HG03460 (cell line): Measurements from ENCODE around the gene PIP.
"Not testable (repeated sequence)": the region's sequence is repeated elsewhere in the genome, so short reads cannot be mapped to it uniquely, and the experiment has no call there.

Experiments
- ATAC-seq: cut with Tn5 transposase; IDR thresholded peaks from one replicate; pipeline ENCODE4 v1.9.1; 2021; ENCODE audit not compliant: unreplicated experiment

PIP gene, protein sequence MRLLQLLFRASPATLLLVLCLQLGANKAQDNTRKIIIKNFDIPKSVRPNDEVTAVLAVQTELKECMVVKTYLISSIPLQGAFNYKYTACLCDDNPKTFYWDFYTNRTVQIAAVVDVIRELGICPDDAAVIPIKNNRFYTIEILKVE

DNA sequence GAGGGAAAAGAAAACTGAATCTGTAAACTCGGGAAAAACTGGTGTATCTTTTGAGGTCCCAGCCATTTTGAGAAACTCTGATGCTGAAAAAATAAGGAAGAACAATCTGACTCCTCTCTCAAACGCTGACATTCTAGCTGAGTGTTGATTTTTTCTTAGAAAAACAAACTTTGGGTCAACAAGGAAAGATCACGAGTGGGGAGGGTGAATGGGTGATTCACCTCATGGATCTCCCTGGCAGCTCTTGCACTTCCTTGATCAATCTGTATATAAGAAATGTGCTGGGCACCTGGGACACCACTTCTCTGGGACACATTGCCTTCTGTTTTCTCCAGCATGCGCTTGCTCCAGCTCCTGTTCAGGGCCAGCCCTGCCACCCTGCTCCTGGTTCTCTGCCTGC, at the start of gene PIP:
Gene PIP (plus strand): TSS at position 297 of the 400 bp plus-strand sequence. CDS start 40 bp downstream, at position 337.
- no peak for ATAC-seq

DNA sequence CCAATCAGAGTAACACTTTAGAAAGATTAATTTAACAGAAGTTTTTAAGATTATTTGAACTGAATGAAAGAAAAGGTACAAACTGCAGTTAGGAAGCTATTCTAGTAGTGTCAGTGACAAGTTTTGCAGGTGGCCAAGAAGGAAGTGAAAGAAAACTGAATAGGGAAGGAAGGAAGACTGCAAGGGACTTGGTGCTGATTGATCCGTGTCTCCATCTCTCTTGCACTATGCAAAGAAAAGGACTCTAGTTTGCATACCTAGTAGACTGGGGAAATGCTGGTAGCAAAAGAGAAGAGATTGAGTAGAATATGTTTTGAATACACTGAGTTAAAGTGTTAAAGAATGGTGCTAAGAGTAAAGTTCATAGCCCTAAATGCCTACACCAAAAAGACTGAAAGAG, 46.8 kb upstream of the PIP start:
- ATAC-seq, result no peak

DNA sequence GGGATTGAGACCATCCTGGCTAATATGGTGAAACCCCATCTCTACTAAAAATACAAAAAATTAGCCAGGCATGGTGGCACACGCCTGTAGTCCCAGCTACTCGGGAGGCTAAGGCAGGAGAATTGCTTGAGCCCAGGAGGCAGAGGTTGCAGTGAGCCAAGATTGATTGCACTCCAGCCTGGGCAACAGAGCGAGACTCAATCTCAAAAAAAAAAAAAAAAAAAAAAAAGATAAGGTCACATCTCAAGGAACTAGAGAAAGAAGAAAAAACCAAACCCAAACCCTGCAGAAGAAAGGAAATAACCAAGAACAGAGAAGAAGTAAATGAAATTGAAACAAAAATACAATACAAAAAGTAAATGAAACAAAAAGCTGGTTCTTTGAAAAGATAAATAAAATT, 46.3 kb upstream of the PIP start:
- ATAC-seq, result not testable (repeated sequence)

DNA sequence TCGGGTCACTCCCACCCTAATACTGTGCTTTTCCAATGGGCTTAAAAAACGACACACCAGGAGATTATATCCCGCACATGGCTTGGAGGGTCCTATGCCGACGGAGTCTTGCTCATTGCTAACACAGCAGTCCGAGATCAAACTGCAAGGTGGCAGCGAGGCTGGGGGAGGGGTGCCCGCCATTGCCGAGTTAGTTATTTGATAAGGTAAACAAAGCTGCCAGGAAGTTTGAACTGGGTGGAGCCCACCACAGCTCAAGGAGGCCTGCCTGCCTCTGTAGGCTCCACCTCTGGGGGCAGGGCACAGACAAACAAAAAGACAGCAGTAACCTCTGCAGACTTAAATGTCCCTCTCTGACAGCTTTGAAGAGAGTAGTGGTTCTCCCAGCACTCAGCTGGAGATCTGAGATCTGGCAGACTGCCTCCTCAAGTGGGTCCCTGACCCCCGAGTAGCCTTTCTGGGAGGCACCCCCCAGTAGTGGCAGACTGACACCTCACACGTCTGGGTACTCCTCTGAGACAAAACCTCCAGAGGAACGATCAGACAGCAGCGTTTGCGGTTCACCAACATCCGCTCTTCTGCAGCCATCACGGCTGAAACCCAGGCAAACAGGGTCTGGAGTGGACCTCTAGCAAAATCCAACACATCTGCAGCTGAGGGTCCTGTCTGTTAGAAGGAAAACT, 43.2 kb upstream of the PIP start:
- not testable (repeated sequence) for ATAC-seq

DNA sequence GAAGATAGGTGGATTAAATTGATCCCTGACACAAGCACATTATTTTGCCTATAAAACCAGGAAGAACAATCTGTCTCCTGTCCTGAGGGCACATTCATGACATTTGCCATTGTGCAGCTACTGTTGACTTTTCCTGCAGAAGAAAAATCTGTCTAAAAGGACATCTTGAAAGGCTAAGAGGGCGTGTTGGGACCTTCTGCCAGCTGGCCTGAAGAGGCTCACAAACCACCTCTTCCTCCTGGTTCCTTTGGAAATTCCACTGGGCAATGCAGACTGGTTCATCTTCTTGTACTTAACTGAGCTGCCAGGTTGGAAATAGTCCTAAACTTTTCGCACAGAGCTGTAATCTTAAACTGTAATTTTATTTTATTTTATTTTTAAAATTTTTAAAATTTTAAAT, 35.7 kb upstream of the PIP start:
- ATAC-seq, result no peak

DNA sequence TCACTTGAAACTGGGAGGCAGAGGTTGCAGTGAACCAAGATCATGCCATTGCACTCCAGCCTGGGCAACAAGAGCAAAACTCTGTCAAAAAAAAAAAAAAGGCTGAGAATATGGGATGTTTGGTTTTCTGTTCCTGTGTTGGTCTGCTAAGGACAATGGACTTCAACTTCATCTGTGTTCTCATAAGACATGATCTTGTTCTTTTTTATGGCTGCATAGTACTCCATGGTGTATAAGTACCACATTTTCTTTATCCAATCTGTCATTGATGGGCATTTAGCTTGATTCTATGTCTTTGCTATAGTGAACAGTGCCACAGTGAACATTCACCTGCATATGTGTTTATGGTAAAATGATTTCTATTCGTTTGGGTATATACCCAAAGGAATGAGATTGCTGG, 32.3 kb upstream of the PIP start:
- not testable (repeated sequence) for ATAC-seq

DNA sequence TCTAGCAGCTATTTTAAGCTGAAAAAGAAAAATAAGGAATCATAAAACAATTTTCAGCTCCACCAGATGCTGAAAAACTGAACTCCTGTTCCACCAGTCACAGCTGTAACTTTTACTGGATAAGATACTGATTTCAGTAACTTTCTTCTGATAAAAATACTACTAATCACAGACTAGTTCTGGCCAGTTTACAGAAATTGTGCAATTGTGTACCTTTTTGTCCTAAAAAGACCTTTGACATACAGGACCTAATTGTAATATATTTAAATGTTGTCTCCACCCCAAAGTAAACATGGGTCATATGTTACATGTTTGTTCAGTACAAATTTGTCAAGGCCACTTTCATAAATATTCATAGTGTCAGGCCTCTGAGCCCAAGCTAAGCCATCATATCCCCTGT, 27.1 kb upstream of the PIP start:
- ATAC-seq, result no peak

DNA sequence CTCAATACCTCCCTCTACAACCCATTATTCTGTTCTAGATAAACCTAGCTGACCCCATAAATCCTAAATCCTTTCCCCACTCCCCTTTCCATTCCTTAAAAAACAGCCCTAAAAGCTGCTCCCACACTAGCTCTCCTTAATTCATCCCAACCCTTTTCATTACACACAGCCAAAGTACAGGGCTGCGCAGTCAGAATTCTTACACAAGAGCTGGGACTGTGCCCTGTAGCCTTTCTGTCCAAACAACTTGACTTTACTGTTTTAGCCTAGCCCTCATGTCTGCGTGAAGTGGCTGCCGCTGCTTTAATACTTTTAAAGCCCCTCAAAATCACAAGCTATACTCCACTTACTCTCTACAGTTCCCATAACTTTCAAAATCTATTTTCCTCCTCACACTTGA, 23.9 kb upstream of the PIP start:
- not testable (repeated sequence) for ATAC-seq

DNA sequence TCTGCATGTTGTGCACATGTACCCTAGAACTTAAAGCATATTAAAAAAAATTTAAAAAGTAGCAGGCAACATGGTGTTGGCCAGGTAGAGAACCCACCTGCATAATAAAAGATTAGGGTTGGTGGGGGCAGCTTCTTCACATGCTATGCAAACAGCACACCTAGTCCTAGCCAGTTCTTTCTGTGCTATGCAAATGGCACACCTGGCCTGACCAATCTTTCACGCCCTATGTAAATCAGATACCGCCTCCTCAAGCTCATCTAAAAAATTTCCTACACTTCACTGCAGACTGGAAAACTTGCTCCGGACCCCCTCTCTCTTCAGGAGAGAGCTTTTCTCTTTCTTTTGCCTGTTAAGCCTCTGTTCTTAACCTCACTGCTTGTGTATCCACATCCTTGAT, 14.5 kb upstream of the PIP start:
- no peak for ATAC-seq

DNA sequence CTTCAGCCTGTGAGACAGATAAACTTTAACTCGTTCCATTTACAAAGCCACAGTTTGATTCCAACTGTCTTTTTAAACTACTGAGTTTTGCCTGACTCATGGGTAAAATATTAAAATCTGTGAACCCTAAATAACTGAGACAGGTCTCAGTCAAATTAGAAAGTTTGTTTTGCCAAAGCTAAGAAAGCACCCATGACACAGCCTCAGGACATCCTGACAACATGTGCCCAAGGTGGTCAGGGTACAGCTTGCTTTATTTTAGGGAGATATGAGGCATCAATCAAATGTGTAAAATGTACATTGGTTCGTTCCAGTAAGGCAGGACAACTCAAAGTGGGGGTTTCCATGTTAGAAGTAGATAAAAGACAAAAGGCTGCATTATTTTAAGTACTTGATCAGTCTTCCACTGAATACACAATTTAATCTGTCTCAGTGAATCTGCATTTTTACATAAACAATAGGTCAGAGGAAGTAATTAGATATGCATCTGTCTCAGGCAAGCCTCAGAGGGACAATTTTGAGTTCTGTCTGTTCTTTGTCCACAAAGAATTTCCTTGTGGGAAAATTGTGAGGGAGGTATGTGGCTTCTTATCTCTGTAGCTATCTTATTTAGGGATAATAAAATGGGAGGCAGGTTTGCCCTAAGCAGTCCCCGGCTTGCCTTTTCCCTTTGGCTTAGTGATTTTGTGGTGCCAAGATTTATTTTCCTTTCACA, 11.0 kb upstream of the PIP start:
- ATAC-seq, result no peak

DNA sequence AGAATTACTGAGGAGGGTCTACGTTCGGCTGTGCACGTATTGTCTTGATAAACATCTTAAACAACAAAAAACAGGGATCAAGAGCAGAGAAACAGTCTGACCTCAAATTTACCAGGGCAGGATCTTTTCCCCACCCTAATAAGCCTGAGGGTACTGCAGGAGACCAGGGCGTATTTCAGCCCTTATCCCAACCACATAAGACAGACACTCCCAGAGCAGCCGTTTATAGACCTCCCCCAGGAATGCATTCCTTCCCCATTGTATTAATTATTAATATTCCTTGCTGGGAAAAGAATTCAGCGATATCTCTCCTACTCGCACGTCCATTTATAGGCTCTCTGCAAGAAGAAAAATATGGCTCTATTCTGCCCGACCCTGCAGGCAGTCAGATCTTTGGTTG, 8.6 kb upstream of the PIP start:
- ATAC-seq, result not testable (repeated sequence)

DNA sequence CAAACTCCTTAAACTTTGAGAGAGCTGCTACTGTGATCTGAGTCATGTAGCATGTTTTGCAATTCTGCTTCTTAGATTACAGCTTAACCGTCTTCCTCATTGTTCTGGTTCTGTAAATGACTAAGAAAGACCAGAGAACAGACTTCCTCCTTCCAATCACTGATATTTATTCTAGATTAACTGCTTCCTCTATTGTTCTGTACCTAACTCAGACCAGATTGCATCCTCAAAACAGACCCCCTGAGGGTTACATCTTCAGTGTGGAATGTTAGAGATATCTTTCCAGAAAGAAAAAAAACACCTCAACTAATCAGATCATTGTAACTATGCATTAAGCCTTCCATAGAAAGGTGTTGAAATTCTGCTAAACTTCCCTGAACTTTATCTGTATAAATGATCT, 5.7 kb upstream of the PIP start:
- ATAC-seq, result no peak

DNA sequence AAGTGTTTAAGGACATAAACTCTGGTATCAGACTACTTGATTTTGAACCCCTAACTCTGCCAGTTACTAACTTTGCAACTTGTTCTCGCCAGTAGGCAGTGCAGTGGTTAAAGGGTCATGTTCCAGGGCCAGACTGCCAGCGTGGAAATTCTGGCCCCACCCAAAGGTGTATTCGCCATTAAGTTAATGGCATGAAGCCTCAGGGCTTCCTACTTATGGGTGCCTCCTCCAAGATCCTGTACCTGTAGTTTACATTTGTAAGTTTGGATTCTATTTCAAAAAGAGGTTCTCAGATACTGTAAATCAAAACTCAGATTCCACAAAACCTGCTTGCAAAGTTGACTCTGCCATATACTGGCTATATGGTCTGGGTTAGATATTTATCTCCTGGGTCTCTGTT, 2.8 kb upstream of the PIP start:
- no peak for ATAC-seq

DNA sequence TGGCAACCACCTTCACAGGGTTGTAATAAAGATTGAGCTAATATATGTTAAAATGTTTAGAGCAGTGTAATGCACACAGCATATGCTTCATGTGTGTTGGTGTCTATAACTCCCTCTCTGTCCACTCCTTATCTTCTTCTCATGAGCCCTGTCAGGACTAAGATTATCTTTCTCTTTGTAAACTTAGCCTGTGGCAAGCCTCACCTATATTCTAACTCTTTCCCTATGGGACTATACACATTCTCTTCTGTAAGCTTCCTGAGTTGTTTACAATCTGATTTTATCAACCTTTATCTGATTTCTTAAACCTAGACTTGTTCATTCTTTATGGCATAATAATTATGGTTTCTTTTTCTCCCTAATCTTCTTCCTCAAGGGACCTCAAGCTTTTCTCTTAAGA, 2.4 kb upstream of the PIP start:
- ATAC-seq, result no peak

DNA sequence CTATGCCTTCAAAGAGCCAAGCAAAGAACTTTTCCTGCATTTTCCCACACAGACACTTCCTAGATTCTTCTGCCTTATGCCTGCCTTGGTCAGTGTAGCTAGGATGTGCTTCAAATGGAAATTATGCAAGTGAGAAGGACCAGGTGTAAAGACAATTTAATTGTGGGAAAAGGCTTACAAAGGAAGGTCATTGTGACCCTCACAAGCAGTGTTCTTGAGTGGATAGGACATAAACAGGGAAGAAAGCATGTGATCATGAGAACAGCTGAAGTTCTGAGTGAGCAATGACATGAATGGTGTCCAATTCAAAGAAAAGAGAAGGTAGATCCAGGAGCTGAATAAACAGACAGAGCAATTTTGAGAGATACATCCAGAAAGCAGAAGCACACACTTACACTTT, 1.3 kb upstream of the PIP start:
- ATAC-seq, result no peak

DNA sequence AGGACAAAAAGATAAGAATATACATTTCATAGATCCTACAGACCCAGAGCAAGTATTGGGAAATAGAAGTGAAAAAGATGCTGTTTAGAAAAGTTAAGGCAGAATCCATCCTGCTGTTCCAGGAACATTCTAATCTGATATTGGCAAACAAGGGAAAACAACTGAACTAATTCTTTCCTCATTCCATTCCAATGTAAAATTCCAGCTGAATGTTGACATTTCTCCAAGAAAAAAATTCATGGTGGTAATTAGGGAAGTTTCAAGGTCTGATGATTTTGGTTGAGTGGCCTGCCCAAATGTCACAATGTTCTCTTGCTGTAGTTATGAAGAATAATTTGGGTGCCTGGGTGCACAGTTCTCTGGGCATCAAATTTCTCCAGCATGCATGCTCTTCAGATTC, 15.2 kb downstream of the PIP start:
- no peak for ATAC-seq

DNA sequence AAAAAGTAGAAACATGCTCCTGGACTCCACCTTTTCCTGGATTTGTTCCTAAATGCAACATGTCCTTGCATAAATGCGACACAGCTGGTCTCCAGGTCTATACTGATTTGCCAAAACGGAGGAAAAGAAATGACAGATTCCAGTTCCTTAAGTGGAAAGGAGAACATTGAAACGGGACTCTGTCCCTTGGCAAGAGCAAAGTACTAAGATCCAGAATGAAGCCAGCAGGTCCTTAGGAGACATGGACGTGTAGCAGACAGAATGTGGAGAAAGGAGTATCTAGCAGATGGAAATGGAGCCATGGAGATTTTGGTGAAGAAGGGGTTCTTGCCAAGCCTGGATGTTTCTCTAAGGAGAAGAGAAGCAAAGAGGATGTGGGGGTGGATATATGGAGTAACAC, 16.2 kb downstream of the PIP start:
- ATAC-seq, result no peak

DNA sequence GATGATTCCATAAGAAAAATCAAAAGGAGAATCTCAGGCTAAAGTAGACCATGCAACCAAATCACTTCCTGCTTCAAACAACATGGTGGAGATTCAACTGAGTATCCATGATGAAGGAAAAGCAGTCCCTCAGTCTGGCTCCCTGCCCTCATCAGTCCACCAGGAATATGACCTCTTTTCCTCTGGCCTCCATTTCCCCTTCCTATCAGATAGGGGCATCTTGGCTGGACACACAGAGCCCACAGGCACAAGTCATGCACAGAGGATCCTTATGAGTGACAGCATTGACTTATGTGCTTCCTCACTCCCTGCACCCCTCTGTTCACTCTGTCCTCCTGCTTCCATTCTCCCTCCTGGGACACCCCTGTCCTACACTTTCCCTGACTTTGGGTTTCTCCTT, 16.8 kb downstream of the PIP start:
- no peak for ATAC-seq

DNA sequence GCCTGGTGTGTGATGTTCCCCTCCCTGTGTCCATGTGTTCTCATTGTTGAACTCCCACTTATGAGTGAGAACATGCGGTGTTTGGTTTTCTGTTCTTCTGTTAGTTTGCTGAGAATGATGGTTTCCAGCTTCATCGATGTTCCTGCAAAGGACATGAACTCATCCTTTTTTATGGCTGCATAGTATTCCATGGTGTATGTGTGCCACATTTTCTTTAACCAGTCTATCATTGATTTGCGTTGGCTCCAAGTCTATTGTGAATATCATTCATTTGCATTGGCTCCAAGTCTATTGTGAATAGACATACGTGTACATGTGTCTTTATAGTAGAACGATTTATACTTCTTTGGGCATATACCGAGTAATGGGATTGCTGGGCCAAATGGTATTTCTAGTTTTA, 18.8 kb downstream of the PIP start:
- ATAC-seq, result not testable (repeated sequence)

DNA sequence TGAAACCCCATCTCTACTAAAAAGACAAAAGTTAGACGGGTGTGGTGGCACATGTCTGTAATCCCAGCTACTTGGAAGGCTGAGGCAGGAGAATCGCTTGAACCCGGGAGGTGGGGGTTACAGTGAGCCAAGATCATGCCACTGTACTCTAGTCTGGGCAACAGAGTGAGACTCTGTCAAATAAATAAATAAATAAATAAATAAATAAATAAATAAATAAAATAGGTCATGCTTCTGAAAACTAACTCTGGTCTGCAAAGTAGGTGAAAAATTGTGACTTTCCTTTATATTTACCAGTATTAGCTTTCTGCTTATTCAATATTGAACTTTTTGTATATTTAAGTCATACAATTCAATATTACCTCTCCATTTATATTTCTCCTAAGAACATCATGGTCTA, 26.7 kb downstream of the PIP start:
- ATAC-seq, result not testable (repeated sequence)

DNA sequence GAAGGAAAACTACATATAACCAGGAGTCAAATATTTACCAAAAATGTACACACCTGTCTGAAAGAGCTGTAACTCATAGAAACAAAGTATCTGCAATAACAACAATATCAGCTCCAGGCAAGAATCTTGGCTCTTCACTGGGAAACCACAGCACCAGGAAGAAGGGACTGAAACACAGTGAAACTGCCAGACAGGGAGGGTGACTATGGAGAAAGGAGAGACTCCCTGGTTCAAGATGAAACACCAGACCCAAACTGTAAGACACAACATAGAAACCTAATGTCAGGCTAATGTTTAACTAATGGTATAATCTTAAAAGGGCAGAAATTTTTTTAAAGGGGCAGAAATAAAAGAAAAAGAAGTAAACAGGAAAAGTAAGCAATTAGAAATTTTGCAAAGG, 39.8 kb downstream of the PIP start:
- ATAC-seq, result no peak

DNA sequence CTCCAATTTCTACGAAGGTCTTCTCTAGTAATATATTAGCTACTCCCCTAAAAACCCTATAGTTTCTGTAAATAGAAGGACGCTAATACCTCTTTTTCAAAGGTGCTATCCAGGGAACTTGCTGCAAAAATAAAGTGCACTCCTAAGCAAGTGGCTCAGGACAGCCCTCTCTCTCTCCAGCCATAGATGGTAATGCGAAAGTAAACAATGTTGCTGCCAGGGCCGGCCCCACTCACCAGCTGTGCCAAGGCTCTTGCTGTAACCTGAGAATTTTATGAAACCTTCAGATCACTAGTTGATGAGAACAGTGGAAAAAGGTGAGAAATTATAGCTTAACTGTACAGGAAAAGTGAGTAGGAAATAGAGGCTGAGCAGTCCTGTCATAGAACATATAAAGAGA, 40.5 kb downstream of the PIP start:
- ATAC-seq, result no peak

DNA sequence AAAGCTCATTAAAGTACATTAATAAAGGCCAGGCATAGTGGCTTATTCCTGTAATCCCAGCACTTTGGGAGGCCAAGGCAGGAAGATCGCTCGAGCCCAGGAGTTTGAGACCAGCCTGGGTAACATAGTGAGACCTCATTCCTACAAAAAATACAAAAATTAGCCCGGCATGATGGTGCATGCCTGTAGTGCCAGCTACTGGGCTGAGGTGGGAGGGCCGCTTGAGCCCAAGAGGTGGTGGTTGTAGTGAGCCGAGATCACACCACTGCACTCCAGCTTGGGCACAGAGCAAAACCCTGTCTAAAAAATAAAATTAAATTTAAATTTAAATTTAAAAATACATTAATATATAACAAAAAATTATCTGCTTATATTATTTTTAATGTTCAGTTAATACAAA, 44.3 kb downstream of the PIP start:
- no peak for ATAC-seq
